Subcutaneous preadipocyte (primary cell): Measurements from ENCODE around the gene TMEM128. TPM values are rescaled to one million over a fixed set of nuclear protein-coding genes. Genes with fewer than 3 reads are reported as not detected.

ENCODE experiments used
- total RNA-seq: library from RNA; depleted of rRNA; stranded (reverse); fragments of >200 nt; gene quantifications from 2 replicates; pipeline ENCODE4 v1.2.3, GENCODE V29; 2012

TMEM128 gene, protein sequence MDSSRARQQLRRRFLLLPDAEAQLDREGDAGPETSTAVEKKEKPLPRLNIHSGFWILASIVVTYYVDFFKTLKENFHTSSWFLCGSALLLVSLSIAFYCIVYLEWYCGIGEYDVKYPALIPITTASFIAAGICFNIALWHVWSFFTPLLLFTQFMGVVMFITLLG
- 17.6 and 18.6 TPM in 2 replicates for total RNA-seq

DNA sequence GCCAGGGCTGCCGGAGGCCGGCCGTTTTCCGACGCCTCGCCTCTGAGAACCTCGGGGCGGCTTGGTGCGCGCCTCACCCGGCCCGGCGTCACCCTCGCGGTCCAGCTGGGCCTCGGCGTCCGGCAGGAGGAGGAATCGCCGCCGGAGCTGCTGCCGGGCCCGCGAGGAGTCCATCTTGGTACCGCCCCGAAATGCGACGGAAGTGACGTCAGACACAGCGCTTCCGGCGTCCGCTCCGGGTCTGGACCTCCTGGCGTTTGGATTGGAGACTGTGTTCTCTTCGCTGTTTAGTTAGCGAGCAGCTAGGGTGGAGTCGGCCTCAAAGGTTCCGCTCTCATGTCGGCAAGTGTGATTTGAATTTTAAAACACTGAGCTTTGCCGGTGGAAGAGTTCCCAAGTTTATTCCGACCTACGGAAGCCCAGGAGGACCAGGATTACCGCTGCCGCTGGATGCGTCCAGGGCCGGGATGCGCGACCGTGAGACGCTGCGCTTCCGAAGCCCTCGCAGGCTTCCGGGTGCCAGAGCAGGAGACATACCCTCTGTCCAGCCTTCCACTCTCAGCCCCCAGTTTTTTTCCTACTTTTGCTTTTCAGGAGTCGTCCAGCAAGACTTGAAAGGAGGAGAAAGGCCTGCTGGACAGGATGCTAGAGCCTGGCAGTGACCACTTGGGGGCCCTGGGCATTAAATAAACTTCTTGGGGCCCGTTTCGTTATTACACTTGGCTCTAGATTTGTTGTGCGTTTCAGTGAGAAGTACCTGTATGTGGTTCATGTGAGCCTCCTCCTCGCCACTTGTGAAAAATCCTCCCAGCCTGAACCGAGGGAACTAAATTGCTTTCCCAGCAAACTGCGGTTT is at the start of gene TMEM128:
Gene TMEM128 (minus strand): TSS at position 195 of the 856 bp plus-strand sequence. CDS start 21 bp downstream, at position 174.

DNA sequence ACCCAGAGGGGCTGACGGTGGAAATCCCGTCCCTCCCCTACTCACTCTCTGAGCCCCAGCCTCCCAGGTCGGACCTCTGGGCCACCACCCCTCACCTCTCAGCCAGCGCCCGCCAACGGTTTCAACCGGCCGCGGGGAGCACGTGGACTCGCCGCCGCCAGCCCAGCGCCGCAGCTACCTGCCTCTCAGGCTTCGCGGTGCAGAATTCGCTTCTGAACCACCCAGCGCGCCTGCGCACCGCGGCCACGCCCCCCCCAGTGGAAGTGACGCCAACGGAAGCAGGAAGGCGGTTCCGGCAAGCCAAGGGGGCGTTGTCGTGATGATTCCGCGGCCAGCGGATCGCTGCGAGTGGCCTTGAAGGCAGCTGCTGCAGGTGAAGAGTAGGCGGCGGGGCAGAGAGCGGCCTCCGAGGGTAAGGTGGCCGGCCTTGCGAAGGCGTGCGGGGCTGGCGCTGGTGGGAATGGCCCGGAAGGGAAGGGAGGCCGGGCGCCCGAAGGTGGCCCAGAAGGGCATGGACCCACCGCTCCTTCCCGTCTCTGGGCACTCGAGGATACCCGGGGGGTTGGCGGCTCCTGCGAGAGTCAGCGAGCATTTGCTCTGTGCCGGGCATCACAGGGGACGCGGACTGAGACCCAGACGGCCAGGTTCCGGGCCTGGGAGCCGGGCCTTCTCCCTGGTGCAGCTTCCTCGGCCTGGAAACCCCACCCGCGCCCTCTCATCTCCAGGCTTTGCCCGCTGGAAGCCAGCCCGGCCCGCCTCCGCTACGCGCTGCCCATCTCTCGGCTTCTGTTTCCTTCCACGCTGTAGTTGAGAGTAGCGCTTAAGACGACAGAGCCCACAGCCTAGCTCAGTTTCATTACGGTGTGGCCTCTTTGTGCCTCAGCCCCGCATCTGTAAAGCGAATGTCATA is 42.2 kb upstream of the TMEM128 start, which contains the start of the genes LYAR and ZBTB49:
Gene LYAR (minus strand): TSS at position 214 of the 910 bp plus-strand sequence. CDS start 6,412 bp downstream, outside the sequence.
Gene ZBTB49 (plus strand): TSS at position 311 of the 910 bp plus-strand sequence. CDS start 9,695 bp downstream, outside the sequence.

DNA sequence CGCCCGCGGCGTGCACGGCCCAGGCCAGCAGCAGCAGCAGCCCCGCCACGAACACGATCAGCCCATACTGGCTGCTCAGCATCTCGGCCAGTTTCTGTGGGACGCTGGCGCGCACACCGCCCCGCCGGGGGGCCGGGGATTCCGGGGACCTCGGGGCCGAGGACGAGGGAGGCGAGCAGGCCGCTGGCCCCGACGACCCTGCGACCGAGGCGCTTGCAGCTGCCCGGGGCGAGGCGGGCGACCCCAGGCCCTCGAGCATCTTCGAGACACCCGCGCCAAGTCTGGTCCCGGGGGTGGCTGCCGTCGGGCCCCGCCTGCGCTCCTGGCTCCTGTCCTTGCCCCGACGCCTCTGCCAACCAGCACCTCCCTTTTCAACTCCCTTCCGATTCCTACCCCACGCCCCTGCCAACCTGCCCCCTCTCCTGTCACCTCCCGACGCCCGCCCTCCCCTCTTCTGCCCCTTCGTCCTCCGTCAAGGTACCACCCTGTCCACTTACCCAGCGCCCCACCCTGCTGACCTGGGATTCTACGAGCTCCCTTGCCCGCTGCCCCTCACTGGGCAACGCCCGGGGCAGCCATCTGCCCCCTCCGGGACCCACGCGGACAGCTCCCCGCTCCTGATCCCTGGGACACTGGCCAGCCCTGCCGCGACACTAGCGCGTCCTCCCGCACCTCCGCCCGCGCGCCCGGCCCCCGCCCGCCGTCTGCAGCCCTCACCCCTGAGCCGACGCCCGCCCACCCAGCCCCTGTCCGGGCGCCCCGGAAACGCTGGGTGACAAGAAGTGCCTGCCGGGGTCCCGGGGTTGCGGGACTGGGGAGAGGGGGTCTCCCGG is 21.2 kb downstream of the TMEM128 start, which contains the start of gene OTOP1:
Gene OTOP1 (minus strand): TSS at position 324 of the 833 bp plus-strand sequence. CDS start 65 bp downstream, at position 259.

Other genes with a start within 250 kb of the TMEM128 start
- not detected in 2 replicates for gene OTOP1, start 21.3 kb downstream of the TMEM128 start, total RNA-seq
- 11.0 and 15.6 TPM in 2 replicates for gene LYAR, start 41.9 kb upstream of the TMEM128 start, total RNA-seq
- 2.2 and 5.1 TPM in 2 replicates for gene ZBTB49, start 42.0 kb upstream of the TMEM128 start, total RNA-seq
- gene NSG1, start 138.9 kb upstream of the TMEM128 start, total RNA-seq: 0.20 TPM in 1 of 2 replicates, not detected in the other